Measurements from ENCODE around the gene ZNF132. TPM values are rescaled to one million over a fixed set of nuclear protein-coding genes. Genes with fewer than 3 reads are reported as not detected.

ZNF132 gene
- total RNA-seq, 2 donors from 2014 or later: 3.2 to 5.3 TPM

- peaks cover 26 to 30% of the 10 kb centered on the region in 2 donors for H3K4me1 Mint-ChIP-seq (ENCODE audit: low read depth in 2 of 2)
- H3K36me3 Mint-ChIP-seq: peaks cover 4% of the 10 kb centered on the region
- H3K27ac Mint-ChIP-seq: peak overlapping the region; percentile 67 to 95
These were observed 56.9 kb downstream of the ZNF132 start for GRCh38 chr19:58382997-58383603.

More at GRCh38 chr19:58382997-58383603, 56.9 kb downstream of the ZNF132 start:
- ATAC-seq (no peak), DNase-seq (ENCODE audit: low spot score) (no peak)
- no peak overlapping the region for H3K4me3 Mint-ChIP-seq
- no peaks in the 10 kb centered on the region for H3K9me3 Mint-ChIP-seq
- no peaks in the 10 kb centered on the region for H3K27me3 Mint-ChIP-seq

Other genes starting within 250 kb of the ZNF132 start
- 10 to 100 TPM; 40.9 to 48.2 TPM for gene ZNF544, start 211.2 kb downstream of the ZNF132 start, total RNA-seq
- 1 to 10 TPM; 3.6 to 4.2 TPM for gene ZNF8, start 161.2 kb downstream of the ZNF132 start, total RNA-seq
- 10 to 100 TPM; 58.4 to 89.0 TPM for gene ERVK3-1, start 134.8 kb downstream of the ZNF132 start, total RNA-seq
- 1 to 10 TPM; 5.9 to 6.1 TPM for gene ZSCAN22, start 113.2 kb downstream of the ZNF132 start, total RNA-seq
- 1 to 10 TPM; 4.4 to 5.2 TPM for gene A1BG, start 86.7 kb downstream of the ZNF132 start, total RNA-seq
- 1 to 10 TPM in 1 of 2 donors, under 1 TPM in 1; 0.52 to 1.4 TPM for gene ZNF497, start 77.4 kb downstream of the ZNF132 start, total RNA-seq
- under 1 TPM; 0.71 to 0.86 TPM for gene ZNF837, start 59.1 kb downstream of the ZNF132 start, total RNA-seq
- gene RPS5, start 52.9 kb downstream of the ZNF132 start, total RNA-seq: 100 to 1,000 TPM; 757 to 786 TPM
- 1 to 10 TPM in 1 of 2 donors, under 1 TPM in 1; 0.59 to 3.2 TPM for gene RNF225, start 44.5 kb downstream of the ZNF132 start, total RNA-seq
- gene ZNF584, start 31.5 kb downstream of the ZNF132 start, total RNA-seq: 10 to 100 TPM in 1 of 2 donors, 1 to 10 TPM in 1; 8.4 to 18.5 TPM
- 10 to 100 TPM in 1 of 2 donors, 1 to 10 TPM in 1; 8.8 to 14.4 TPM for gene ZNF324B, start 11.5 kb upstream of the ZNF132 start, total RNA-seq
- gene ZNF324, start 26.9 kb upstream of the ZNF132 start, total RNA-seq: 10 to 100 TPM; 15.2 to 15.5 TPM
- gene ZNF446, start 36.2 kb upstream of the ZNF132 start, total RNA-seq: 1 to 10 TPM; 3.9 to 5.8 TPM
- 10 to 100 TPM; 15.1 to 29.1 TPM for gene SLC27A5, start 71.8 kb upstream of the ZNF132 start, total RNA-seq
- 10 to 100 TPM; 18.0 to 25.9 TPM for gene ZBTB45, start 79.7 kb upstream of the ZNF132 start, total RNA-seq
- gene TRIM28, start 103.9 kb upstream of the ZNF132 start, total RNA-seq: 100 to 1,000 TPM; 424 to 774 TPM
- gene CHMP2A, start 115.0 kb upstream of the ZNF132 start, total RNA-seq: 10 to 100 TPM; 60.2 to 99.9 TPM
- gene UBE2M, start 118.5 kb upstream of the ZNF132 start, total RNA-seq: 100 to 1,000 TPM; 161 to 183 TPM
- gene MZF1, start 133.2 kb upstream of the ZNF132 start, total RNA-seq: 10 to 100 TPM; 20.9 to 28.8 TPM